Upper lobe of right lung (tissue), 1 donor: ENCODE measurements around the gene SLC7A8. TPM values are rescaled to one million over a fixed set of nuclear protein-coding genes. Genes with fewer than 3 reads are reported as not detected.
A peak's percentile ranks its signal among the peaks of the same experiment; 100 is the strongest.

Experiments
- ATAC-seq: fragments of 200-7000 bp; cut with Tn5 transposase; one replicate; pipeline ENCODE4 v1.9.1; 2020; ENCODE audit warnings: mild to moderate bottlenecking, moderate library complexity
- DNase-seq: peaks from one replicate; pipeline ENCODE4 v3.0.0-alpha.2; 2020
- H3K27ac ChIP-seq: fragments of 200-600 bp; one replicate; pipeline ENCODE4 v1.8.0; 2022
- H3K27me3 ChIP-seq: fragments of 200-600 bp; one replicate; pipeline ENCODE4 v1.8.0; 2022; ENCODE audit warnings: mild to moderate bottlenecking
- H3K36me3 ChIP-seq: fragments of 200-600 bp; one replicate; pipeline ENCODE4 v1.8.0; 2022
- H3K4me1 ChIP-seq: fragments of 200-600 bp; one replicate; pipeline ENCODE4 v1.8.0; 2022
- H3K4me3 ChIP-seq: fragments of 200-600 bp; one replicate; pipeline ENCODE4 v1.8.0; 2022; ENCODE audit warnings: mild to moderate bottlenecking
- H3K9me3 ChIP-seq: fragments of 200-600 bp; one replicate; pipeline ENCODE4 v1.8.0; 2022
- CTCF ChIP-seq: fragments of 200-600 bp; IDR thresholded peaks from one replicate; pipeline ENCODE4 v1.8.0; 2022; ENCODE audit warnings: antibody characterized with exemption
- intact Hi-C: fragments of 100-400 bp; cut with DNase I; formaldehyde crosslinking; loops from one replicate; pipeline ENCODE4 v1.11.0; 2022
- total RNA-seq: library from RNA; stranded (reverse); fragmentation: NEBNext Ultra II Directional; extraction: Animal tissue kit (Norgen Biotek cat#: 25700); gene quantifications from one replicate; pipeline ENCODE4 v1.2.1, GENCODE V29; 2021
- donor health status: DM: no; HTN: yes; CAD: no; lungs with severe emphysema.

The SLC7A8 gene
- total RNA-seq, 1 donor from 2014 or later = 49.8 TPM

- no peak overlapping the region for H3K4me3 ChIP-seq
- no peak overlapping the region for H3K27ac ChIP-seq
- no peaks in the 10 kb centered on the region for H3K9me3 ChIP-seq
- H3K4me1 ChIP-seq = peaks cover 17% of the 10 kb centered on the region
- no peaks in the 10 kb centered on the region for H3K36me3 ChIP-seq
- TF ChIP-seq CTCF = no peak
- ATAC-seq (no peak), DNase-seq (no peak)
- no peaks in the 10 kb centered on the region for H3K27me3 ChIP-seq
- intact Hi-C loops = no loop called here
Measured at GRCh38 chr14:23173796-23174195, 9.7 kb downstream of the SLC7A8 start.

GRCh38 chr14:23173031-23173430 lies 10.4 kb downstream of the SLC7A8 start:
- TF ChIP-seq CTCF = no peak
- intact Hi-C loops = no loop called here
- ATAC-seq (peak; percentile 84), DNase-seq (no peak)
- H3K27ac ChIP-seq = no peak overlapping the region
- H3K36me3 ChIP-seq = no peaks in the 10 kb centered on the region
- no peaks in the 10 kb centered on the region for H3K9me3 ChIP-seq
- H3K4me1 ChIP-seq = peaks cover 17% of the 10 kb centered on the region
- no peaks in the 10 kb centered on the region for H3K27me3 ChIP-seq
- no peak overlapping the region for H3K4me3 ChIP-seq

- intact Hi-C loops = no loop called here
- ATAC-seq (no peak), DNase-seq (no peak)
- Histone ChIP-seq H3K4me3 (no peak overlapping the region), H3K4me1 (peaks cover 21% of the 10 kb centered on the region), H3K36me3 (no peaks in the 10 kb centered on the region), H3K9me3 (no peaks in the 10 kb centered on the region), H3K27ac (no peak overlapping the region), H3K27me3 (no peaks in the 10 kb centered on the region)
- TF ChIP-seq CTCF = no peak
Measured at GRCh38 chr14:23172574-23172973, 10.9 kb downstream of the SLC7A8 start.

- TF ChIP-seq CTCF = no peak
- Histone ChIP-seq H3K36me3 (no peaks in the 10 kb centered on the region), H3K4me3 (no peak overlapping the region), H3K9me3 (no peaks in the 10 kb centered on the region), H3K27ac (no peak overlapping the region), H3K4me1 (peaks cover 23% of the 10 kb centered on the region), H3K27me3 (no peaks in the 10 kb centered on the region)
- no peak for DNase-seq
- intact Hi-C loops = no loop called here
- no peak for ATAC-seq
Measured at GRCh38 chr14:23172096-23172495, 11.4 kb downstream of the SLC7A8 start.

- intact Hi-C loops = no loop called here
- H3K27me3 ChIP-seq = no peaks in the 10 kb centered on the region
- no peaks in the 10 kb centered on the region for H3K36me3 ChIP-seq
- no peak overlapping the region for H3K27ac ChIP-seq
- peak; percentile 64 for ATAC-seq
- H3K4me3 ChIP-seq = no peak overlapping the region
- TF ChIP-seq CTCF = no peak
- H3K9me3 ChIP-seq = no peaks in the 10 kb centered on the region
- no peak for DNase-seq
- H3K4me1 ChIP-seq = peaks cover 24% of the 10 kb centered on the region
Measured at GRCh38 chr14:23171222-23171975, 12.1 kb downstream of the SLC7A8 start.
